ENCODE measurements around the gene C3orf52.

C3orf52 gene

GRCh38 chr3:112086875-112087524 lies 811 bp downstream of the C3orf52 start:
- DNase-seq = no peak

- DNase-seq = no peak
Observed at GRCh38 chr3:112087746-112088145, 1.6 kb downstream of the C3orf52 start.

DNA sequence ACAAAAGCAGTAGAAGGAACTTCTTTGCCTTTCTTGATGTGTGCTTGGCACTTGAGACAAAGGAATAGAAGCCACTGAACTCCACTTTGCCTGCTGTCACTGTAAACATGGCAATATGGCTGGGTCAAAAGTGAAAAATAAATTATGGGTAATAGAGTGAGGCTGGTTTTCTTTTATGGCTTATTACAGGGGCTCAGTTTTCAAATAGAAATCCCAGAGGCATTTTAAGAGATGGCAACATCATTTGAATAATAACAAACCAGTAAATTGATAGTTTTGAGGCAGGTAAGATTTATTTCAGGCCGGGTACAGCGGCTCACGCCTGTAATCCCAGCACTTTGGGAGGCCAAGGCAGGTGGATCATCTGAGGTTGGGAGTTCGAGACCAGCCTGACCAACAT lies 2.8 kb downstream of the C3orf52 start:
- DNase-seq = no peak

DNA sequence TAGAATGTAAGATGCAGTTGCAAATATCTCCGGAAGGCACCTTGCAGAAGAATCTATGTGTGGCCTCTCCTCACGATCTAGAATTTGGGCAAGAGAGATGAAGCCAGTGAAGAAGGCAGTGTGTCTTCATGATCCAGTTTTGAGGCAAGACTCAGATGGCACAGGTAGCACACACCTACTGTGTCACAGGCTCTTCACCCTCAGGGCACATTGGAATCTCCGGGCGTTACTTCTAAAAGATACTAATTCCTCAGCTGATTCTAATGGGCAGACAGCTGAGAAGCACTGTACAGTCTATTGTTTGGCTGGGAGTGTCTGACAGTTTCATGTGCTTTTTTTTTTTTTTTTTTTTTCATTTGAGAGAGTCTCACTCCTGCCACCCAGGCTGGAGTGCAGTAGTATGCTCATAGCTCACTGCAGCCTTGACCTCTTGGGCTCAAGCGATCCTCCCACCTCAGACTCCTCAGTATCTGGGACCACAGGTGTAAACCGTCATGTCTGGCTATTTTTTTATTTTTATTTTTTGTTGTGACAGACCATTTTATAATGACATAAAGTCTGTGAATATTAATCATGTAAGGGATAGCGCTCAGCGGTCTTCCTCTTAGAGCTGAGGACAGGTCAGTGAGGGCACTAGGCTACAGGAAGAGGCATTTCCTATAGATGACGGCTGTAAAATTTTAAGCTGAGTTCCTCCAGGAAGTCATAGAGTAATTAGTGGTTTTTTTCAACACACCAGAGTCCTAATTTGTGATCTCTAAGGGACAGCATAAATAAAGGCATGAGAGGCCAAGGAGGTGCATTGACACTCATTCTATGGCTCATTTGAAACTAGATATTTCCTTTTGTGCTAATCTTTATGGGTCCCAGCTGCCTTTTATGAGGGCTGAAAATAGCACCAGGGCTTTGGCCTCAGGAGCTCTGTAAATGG lies 4.0 kb downstream of the C3orf52 start:
- peak in 1 of 2 experiments; percentile 19 for DNase-seq

DNA sequence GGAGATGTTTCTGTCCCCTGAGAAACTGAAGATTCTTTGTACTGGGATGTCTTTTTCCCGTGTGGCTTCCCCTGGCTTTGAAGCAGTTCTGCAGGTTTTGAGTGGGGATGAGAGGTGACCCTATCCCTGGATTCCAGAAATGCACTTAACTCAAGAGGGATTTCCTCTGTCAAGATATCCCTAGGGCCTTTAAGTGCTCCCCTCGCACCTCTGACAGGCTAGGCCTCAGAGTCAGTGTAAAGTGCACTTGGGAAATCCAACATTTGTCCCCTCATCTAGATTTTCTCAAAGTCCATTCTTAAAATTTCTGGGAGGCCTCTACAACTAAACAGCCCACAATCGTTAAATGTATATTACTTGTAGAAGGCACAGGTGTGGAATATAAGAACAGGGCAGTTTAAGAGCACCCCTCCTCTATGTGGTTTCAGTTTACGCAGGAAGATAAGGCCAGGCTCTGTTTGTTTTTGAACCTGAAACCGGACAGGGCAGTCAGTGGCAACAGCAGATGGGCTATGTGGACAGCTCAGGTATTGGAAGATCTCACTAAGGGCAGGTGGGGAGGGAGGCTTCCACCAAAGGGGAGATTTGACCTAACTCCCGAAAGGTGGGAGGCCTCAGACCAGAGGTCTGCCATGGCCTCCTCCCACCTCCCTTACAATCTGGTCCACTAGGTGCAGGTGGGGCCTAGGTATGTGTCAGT lies 4.8 kb downstream of the C3orf52 start:
- DNase-seq = peak in 1 of 2 experiments; percentile 31

- peak in 1 of 2 experiments; percentile 31 for DNase-seq
Observed at GRCh38 chr3:112092496-112093179, 6.4 kb downstream of the C3orf52 start.

- no peak for DNase-seq
Observed at GRCh38 chr3:112093180-112093522, 7.0 kb downstream of the C3orf52 start.

DNA sequence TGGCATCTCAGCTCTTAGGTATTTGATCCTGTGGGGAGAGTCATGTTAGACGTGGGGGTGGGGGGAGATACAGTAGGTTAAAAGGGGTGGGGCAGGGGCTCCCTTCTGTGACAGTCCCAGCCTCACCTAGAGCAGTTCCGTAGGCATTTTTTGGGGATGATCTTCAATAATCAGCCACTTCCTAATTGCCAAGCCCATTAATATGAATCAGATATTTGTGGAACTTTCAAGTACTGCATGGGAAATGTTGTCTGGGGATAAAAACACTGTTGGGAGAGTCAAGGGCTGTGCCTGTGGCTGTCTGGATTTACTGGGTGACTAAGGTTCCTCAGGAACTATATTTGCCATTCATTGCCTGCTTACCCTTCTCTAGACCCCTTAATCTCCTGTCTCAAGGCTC lies 9.5 kb downstream of the C3orf52 start:
- DNase-seq = no peak

DNA sequence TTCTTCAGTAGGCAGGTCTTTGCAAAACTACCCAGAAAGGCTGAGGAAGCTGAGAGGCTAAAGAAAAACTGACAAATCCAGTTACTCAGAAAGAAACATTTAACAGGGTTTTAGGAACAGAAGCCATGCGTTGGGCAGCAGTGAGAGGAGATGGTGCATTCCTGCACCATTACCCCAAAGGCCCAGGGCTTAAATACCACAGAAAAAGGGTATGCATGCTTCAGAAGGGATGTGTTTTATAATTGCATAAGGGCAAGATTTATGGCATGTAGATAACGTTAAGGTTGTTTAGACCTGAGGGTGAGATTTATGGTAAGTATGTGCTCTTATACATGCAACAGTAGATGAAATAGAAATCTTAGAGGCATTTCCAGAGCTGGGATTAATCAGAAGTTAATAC lies 10.0 kb downstream of the C3orf52 start:
- DNase-seq = no peak

- DNase-seq = peak; percentile 78 to 92
Observed at GRCh38 chr3:112097378-112097777, 11.2 kb downstream of the C3orf52 start.

GRCh38 chr3:112101916-112102315 lies 15.7 kb downstream of the C3orf52 start:
- no peak for DNase-seq

- no peak for DNase-seq
Observed at GRCh38 chr3:112104774-112105173, 18.6 kb downstream of the C3orf52 start.

DNA sequence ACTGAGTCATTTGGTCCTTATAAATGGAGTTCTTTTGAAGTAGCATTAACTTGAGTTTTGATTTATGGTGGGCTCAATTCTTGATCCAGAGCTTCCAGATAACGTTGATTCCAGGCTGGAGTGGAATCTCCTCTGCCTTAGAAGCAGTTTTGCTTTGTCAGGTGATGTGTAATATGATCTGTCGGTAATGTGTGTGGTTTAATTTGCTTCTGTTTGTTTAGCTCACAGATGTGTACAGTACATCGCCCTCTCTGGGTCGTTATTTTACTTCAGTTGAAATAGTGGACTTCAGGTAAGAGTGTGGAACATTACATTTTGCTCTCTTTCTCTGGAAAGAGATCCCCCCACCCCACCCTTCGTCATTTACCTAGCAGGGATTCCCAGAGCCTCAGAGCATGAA lies 23.1 kb downstream of the C3orf52 start:
- DNase-seq = peak in 1 of 2 experiments; percentile 39

DNA sequence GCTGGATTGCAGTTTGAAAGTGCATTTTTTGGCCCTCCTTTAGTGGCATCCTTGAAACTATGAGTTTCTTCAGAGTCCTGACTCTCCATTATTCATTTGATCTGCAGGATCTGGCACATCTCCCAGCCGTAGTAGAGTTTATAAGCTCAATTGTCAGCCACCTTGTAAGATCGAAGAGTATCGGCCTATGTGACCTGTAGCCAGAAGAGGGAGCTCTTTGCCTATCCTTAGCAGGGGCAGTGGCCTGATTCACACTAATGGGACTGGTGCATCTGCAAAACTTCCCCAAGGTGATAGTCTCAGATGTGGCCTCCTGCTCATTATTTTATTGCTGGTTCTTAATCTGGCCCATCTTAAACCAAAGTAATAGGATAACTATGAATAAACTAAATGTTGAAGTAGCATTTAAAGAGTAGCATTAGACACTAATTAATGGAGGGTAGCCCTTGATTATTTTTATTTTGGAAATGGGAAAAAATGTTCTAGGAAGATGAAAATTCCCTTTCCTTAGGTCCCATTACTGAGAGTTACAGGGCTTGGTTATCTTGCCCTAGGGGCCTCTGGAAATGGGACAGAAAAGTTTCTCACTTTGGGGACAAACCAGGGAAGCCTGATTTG lies 25.7 kb downstream of the C3orf52 start:
- DNase-seq = peak; percentile 51 to 68

GRCh38 chr3:112114576-112115160 lies 28.5 kb downstream of the C3orf52 start:
- no peak for DNase-seq

DNA sequence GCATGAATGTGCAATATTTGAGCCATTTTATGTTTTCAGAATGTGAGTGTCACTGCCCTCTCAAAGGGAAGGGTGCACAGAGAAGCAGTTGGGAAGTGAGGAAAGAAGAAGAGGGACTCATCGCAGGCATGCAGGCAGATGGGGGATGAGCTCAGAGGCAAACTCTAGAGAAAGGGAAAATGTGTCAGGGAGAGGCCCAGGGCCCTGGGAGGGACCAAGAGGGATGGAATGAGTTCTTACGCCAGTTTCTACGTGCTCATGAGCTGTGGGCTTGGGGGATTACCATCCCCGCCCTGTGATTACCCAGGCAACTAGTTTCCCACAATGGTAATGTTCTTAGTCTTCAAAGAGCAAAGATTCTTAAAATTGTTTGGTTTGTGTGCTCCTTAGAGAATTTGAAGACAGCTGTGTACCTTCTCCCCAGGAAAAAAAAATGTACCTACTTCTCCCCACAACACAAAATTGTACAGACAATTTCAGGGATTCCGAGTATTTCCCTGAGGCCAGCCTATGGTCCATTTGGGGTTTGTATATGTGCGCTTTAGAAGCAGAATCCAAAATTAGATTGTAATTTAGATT lies 29.1 kb downstream of the C3orf52 start:
- no peak for DNase-seq

DNA sequence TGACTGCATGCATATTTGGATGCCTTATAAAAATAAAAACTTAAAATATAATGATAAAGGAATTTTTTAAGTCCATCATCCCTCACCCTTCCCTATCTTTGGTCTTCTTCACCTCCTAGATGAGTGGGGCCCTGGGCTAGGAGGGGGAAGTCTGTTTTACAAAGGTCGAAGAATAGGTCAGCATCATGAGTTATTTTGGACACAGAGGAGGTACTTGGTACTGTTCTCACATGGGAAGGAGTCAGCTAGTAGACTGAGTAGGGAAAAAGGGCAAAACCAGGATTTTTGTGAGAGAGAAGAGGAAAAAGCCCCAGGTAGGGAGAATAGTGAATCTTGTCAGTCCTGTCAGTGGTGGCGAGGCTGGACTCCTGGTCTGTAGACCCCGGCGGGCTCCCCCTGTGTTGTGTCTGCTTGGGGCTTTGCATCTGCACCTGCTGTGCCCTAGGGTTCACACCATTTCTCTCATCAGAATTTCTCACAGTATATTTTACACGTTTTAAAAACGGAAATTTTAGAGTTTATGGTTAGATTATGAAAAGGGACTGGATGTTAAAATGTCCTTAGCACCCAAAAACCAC lies 29.7 kb downstream of the C3orf52 start:
- DNase-seq = no peak

GRCh38 chr3:112116748-112117186 lies 30.6 kb downstream of the C3orf52 start:
- no peak for DNase-seq

DNA sequence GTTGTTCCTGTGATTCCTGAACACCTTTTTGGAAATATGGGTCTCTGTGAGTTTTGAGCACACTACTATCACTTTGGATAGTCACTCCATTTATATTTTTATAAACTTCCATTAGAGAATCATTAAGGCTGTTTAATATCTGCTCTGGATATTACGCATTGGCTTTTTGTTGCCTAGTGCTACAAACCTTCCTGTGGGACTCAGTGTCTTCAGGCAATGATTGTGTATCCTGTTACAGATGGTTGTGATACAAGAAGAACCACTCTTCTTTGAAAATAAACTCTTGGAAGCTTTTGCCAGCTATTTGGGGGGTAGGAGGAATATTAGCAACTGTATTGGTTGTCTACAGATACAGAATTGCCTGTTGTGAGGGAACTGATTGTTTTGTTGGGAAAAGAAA lies 31.2 kb downstream of the C3orf52 start:
- DNase-seq = no peak

GRCh38 chr3:112117841-112118571 lies 31.8 kb downstream of the C3orf52 start:
- DNase-seq = no peak

Data from SHP77 (cell line).